ENCODE results near the gene MGST2. TPM values are rescaled to one million over a fixed set of nuclear protein-coding genes. Genes with fewer than 3 reads are reported as not detected.
"Not testable (repeated sequence)": the region's sequence is repeated elsewhere in the genome, so short reads cannot be mapped to it uniquely, and the experiment has no call there.

Gene MGST2
- total RNA-seq, 1 donor from 2014 or later: 0.71 TPM

DNA sequence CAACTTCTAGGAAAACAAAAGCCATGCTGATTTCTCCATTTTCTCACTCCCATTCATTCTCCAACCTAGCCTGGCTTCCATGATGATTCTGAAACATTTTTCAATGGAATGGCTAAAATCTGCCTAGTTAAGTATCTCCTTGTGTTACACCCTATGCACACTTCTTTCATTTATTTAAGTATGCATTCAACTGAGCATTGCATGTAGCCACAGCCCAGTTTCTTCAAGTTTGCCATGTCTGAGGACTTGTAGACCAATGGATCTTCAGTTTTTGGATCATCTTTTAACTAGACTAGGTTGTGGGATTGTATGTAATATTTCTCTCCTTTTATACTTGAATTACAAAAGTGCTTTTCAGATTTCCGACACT is 35.5 kb upstream of the MGST2 start:
- H3K4me3 Mint-ChIP-seq: no peak overlapping the region
- no peaks in the 10 kb centered on the region for H3K36me3 Mint-ChIP-seq (ENCODE audit: low read depth)
- H3K27me3 Mint-ChIP-seq: peaks cover 10% of the 10 kb centered on the region
- no peak for DNase-seq
- no peaks in the 10 kb centered on the region for H3K4me1 Mint-ChIP-seq
- POLR2A ChIA-PET: no interaction called here
- H3K9me3 Mint-ChIP-seq: no peaks in the 10 kb centered on the region
- H3K27ac Mint-ChIP-seq: no peak overlapping the region
- ATAC-seq (ENCODE audit: low read depth): no peak
- CTCF ChIA-PET: no interaction called here
- intact Hi-C loops (cut with micrococcal nuclease): no loop called here
- TF ChIP-seq, protein P1, sequence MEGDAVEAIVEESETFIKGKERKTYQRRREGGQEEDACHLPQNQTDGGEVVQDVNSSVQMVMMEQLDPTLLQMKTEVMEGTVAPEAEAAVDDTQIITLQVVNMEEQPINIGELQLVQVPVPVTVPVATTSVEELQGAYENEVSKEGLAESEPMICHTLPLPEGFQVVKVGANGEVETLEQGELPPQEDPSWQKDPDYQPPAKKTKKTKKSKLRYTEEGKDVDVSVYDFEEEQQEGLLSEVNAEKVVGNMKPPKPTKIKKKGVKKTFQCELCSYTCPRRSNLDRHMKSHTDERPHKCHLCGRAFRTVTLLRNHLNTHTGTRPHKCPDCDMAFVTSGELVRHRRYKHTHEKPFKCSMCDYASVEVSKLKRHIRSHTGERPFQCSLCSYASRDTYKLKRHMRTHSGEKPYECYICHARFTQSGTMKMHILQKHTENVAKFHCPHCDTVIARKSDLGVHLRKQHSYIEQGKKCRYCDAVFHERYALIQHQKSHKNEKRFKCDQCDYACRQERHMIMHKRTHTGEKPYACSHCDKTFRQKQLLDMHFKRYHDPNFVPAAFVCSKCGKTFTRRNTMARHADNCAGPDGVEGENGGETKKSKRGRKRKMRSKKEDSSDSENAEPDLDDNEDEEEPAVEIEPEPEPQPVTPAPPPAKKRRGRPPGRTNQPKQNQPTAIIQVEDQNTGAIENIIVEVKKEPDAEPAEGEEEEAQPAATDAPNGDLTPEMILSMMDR (IDR thresholded peaks at IDR 0.05): no peak

DNA sequence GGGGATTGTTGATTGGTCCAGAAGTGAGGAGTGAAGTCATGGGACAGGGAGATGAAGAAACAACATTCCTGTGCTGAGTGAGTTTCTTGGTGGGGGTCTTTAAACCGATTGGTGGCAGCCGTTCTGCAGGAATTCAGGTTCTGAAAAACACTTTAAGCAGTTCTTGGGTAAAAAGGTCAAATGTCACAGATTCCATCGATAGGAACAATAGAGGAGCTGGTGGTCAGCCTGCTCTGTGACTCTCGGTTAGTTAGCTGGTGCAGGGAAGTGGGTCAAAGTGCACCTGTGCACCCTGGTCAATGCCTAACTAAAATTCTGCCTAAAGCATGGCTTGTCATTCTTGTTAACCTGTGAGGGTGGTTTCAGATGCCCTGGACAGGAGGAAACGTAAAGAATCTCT is 34.6 kb upstream of the MGST2 start:
- ChIA-PET POLR2A (no interaction called here), CTCF (no interaction called here)
- DNase-seq: no peak
- Mint-ChIP-seq H3K4me1 (no peaks in the 10 kb centered on the region), H3K9me3 (no peaks in the 10 kb centered on the region), H3K4me3 (no peak overlapping the region), H3K36me3 (ENCODE audit: low read depth) (no peaks in the 10 kb centered on the region), H3K27me3 (peaks cover 13% of the 10 kb centered on the region), H3K27ac (no peak overlapping the region)
- intact Hi-C loops (cut with micrococcal nuclease): no loop called here
- no peak for ATAC-seq (ENCODE audit: low read depth)
- TF ChIP-seq, protein P1 (IDR thresholded peaks at IDR 0.05): no peak

DNA sequence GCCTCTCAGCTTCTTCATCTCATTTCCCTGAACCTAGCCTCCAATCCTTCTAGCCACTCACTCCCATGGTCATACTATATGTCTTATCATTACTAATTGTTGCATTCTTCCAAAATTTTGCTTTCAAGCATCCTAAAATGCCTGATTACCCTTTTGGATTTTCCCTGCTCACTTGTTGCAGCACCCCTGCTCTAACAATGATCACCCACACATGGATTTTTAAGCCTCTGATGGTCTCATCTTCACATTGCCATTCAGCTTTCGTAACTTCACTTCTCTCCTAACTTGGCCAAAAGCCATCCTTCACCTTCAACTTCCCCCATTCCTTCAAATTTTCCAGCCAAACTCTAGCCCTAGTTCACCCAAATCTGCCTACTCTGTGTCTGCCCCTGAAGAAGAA is 33.8 kb upstream of the MGST2 start:
- Mint-ChIP-seq H3K4me1 (no peaks in the 10 kb centered on the region), H3K27me3 (peaks cover 10% of the 10 kb centered on the region), H3K4me3 (no peak overlapping the region), H3K27ac (no peak overlapping the region), H3K36me3 (ENCODE audit: low read depth) (no peaks in the 10 kb centered on the region), H3K9me3 (no peaks in the 10 kb centered on the region)
- CTCF ChIA-PET: interaction anchor here (1.0 kb wide), 1 partner anchor 20 kb away, joined by 3 read pairs; no protein-coding TSS in a partner anchor
- POLR2A ChIA-PET: no interaction called here
- DNase-seq (no peak), ATAC-seq (ENCODE audit: low read depth) (no peak)
- TF ChIP-seq, protein P1 (IDR thresholded peaks at IDR 0.05): no peak
- intact Hi-C loops (cut with micrococcal nuclease): no loop called here

DNA sequence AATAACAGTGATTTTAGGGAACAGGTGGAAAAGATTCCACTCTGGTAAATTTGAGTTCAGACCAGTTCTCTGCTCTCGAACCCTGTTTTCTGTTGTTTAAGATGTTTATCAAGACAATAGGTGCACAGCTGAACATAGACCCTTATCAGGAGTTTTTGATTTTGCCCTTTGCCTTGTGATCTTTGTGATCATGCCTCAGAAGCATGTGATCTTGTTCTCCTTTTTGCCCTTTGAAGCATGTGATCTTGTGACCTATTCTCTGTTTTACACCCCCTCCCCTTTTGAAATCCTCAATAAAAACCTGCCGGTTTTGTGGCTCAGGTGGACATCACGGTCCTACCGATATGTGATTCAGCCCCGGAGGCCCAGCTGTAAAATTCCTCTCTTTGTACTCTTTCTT is 32.9 kb upstream of the MGST2 start:
- ATAC-seq (ENCODE audit: low read depth); CTCF ChIA-PET; H3K4me3 Mint-ChIP-seq; H3K9me3 Mint-ChIP-seq; intact Hi-C loops (cut with micrococcal nuclease); H3K4me1 Mint-ChIP-seq; POLR2A ChIA-PET; H3K36me3 Mint-ChIP-seq (ENCODE audit: low read depth); DNase-seq; H3K27ac Mint-ChIP-seq: not testable (repeated sequence)
- H3K27me3 Mint-ChIP-seq: peaks cover 10% of the 10 kb centered on the region

DNA sequence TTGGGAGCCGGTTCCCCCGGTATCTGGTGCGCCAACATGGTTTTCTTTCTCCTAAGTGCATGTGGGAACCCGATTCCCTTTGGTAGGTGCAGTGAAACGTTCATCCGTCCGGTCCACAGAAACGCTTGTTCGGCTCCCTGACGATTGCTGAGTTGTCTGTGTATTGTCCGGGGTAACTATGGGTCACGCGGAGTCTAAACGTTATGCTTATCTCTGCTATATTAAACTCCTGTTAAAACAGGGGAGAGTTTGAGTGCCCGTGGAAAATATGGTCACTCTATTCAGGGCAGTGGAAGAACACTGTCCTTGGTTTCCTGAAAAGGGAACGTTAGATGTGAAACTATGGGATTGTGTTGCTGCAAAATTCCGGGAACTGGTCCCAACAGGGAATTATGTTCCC is 32.4 kb upstream of the MGST2 start:
- TF ChIP-seq, protein P1 (IDR thresholded peaks at IDR 0.05): no peak
- Mint-ChIP-seq H3K36me3 (ENCODE audit: low read depth) (no peaks in the 10 kb centered on the region), H3K27me3 (peaks cover 10% of the 10 kb centered on the region), H3K27ac (no peak overlapping the region), H3K4me1 (no peaks in the 10 kb centered on the region), H3K4me3 (no peak overlapping the region), H3K9me3 (peaks cover 7% of the 10 kb centered on the region)
- intact Hi-C loops (cut with micrococcal nuclease): no loop called here
- ChIA-PET POLR2A (no interaction called here), CTCF (no interaction called here)
- ATAC-seq (ENCODE audit: low read depth) (no peak), DNase-seq (no peak)

DNA sequence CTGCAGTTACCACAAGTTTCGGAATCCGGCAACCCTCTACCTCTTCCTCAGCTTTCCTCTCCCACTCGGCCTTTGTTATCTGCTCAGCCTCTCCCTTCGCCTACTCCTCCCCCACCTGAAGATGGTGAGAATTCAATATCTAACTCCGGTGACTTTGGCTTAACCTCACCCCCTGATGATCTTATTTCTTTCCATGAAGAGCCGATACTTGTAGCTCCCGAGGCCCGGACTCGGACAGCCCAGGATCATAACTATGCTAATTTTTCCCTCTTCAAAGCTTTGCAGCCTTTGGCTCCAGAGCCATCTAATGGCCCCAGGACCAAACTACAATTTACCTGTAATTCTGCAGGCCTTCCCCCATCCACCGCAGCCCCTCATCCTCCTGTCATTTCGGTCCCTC is 32.0 kb upstream of the MGST2 start:
- TF ChIP-seq, protein P1 (IDR thresholded peaks at IDR 0.05): no peak
- no peak overlapping the region for H3K27ac Mint-ChIP-seq
- H3K4me3 Mint-ChIP-seq: no peak overlapping the region
- intact Hi-C loops (cut with micrococcal nuclease): no loop called here
- POLR2A ChIA-PET: no interaction called here
- DNase-seq (no peak), ATAC-seq (ENCODE audit: low read depth) (no peak)
- peaks cover 10% of the 10 kb centered on the region for H3K27me3 Mint-ChIP-seq
- H3K9me3 Mint-ChIP-seq: peaks cover 9% of the 10 kb centered on the region
- H3K36me3 Mint-ChIP-seq (ENCODE audit: low read depth): no peaks in the 10 kb centered on the region
- no peaks in the 10 kb centered on the region for H3K4me1 Mint-ChIP-seq
- CTCF ChIA-PET: no interaction called here
